ENCODE measurements around the gene SEC63. TPM values are rescaled to one million over a fixed set of nuclear protein-coding genes. Genes with fewer than 3 reads are reported as not detected.

The SEC63 gene
- total RNA-seq, 1 experiment from 2014 or later: 86.2 TPM

- peaks cover 0 to 4% of the 10 kb centered on the region in 2 experiments; a peak in 2 of 5 replicates for H3K9me3 Mint-ChIP-seq
Measured at GRCh38 chr6:107968081-107968480, 10.1 kb upstream of the SEC63 start.

More at GRCh38 chr6:107968081-107968480, 10.1 kb upstream of the SEC63 start:
- no peak overlapping the region for H3K4me2 ChIP-seq (ENCODE audit: insufficient read depth, insufficient read length, low read length)
- H2BK5ac ChIP-seq (ENCODE audit: insufficient read length, low read length): no peak overlapping the region
- H3K4me3 Mint-ChIP-seq: no peak overlapping the region
- H3K56ac ChIP-seq (ENCODE audit: insufficient read length, low read depth, low read length): no peak overlapping the region
- H3T11ph ChIP-seq (ENCODE audit: low read length): no peak overlapping the region
- no peak overlapping the region for H3K14ac ChIP-seq (ENCODE audit: insufficient read depth, low read length)
- H3K36me3 Mint-ChIP-seq (ENCODE audit: insufficient read depth in 1 of 3, low read depth in 3 of 3): peaks cover 0 to 5% (median 0%) of the 10 kb centered on the region in 3 experiments; a peak in 4 of 7 replicates
- no peak overlapping the region for H3K27ac ChIP-seq (ENCODE audit: insufficient read length, low read depth, low read length)
- WGBS (ENCODE audit: extremely low coverage, insufficient read length, low lambda C conversion rate): no CpG with 5 or more reads among the region's 5 CpGs
- H2AFZ ChIP-seq (ENCODE audit: low read length): no peak overlapping the region
- H2BK120ac ChIP-seq (ENCODE audit: low read depth, low read length, poor library complexity, severe bottlenecking): no peak overlapping the region
- TF ChIP-seq CTCF (conservative IDR thresholded peaks at IDR 0.05): no peak
- DNase-seq: no peak
- H4K5ac ChIP-seq (ENCODE audit: insufficient read length, low read depth, low read length): no peak overlapping the region
- H3K79me1 ChIP-seq (ENCODE audit: insufficient read depth, low read depth, low read length, poor library complexity, severe bottlenecking): no peaks in the 10 kb centered on the region
- H4K8ac ChIP-seq (replicated peaks; ENCODE audit: insufficient read length, low read depth, low read length): no peak overlapping the region
- peaks cover 31 to 38% of the 10 kb centered on the region in 2 experiments for H3K4me1 Mint-ChIP-seq
- H4K20me1 ChIP-seq (ENCODE audit: control insufficient read depth, insufficient read depth, insufficient read length): no peaks in the 10 kb centered on the region
- no peak overlapping the region for H3K9ac ChIP-seq (ENCODE audit: extremely low read depth, insufficient read length, low read length)
- no peak overlapping the region for H3K4ac ChIP-seq (ENCODE audit: low read depth, low read length)
- no peak overlapping the region for H2BK12ac ChIP-seq (ENCODE audit: insufficient read length, low read depth, low read length)
- no peak overlapping the region for H2AK5ac ChIP-seq (ENCODE audit: insufficient read length, low read length)
- H3K23me2 ChIP-seq (ENCODE audit: insufficient read length, low read depth, low read length, poor library complexity, severe bottlenecking): no peaks in the 10 kb centered on the region
- no peak overlapping the region for H2BK20ac ChIP-seq (ENCODE audit: low read depth, low read length, poor library complexity, severe bottlenecking)
- no peak overlapping the region for H4K91ac ChIP-seq (ENCODE audit: insufficient read length, low read depth, low read length)
- H2BK15ac ChIP-seq (ENCODE audit: low read depth, low read length): no peak overlapping the region
- no peak overlapping the region for H3K18ac ChIP-seq (ENCODE audit: insufficient read length, low read depth, low read length)
- H3K27me3 Mint-ChIP-seq (ENCODE audit: low read depth): no peaks in the 10 kb centered on the region
- H3K79me2 ChIP-seq (ENCODE audit: insufficient read depth, low read length): no peaks in the 10 kb centered on the region
- H3K23ac ChIP-seq (ENCODE audit: insufficient read length, low read depth, low read length): no peak overlapping the region
- H3K27me3 ChIP-seq (ENCODE audit: insufficient read depth, low read length): no peaks in the 10 kb centered on the region
- peaks cover 5% of the 10 kb centered on the region; the same call in 1 of the 2 replicates for H3K4me1 ChIP-seq (ENCODE audit: insufficient read depth, low read length)
- H3K9me3 ChIP-seq (ENCODE audit: control insufficient read depth, low read depth, low read length): no peaks in the 10 kb centered on the region
- 0 out of 7 replicates have a peak overlapping the region, but pooled peaks of 1 of the 3 experiments have one; percentile 9 for H3K27ac Mint-ChIP-seq

Data from H9 (cell line).